ENCODE measurements around the gene PIGM.

Gene PIGM

DNA sequence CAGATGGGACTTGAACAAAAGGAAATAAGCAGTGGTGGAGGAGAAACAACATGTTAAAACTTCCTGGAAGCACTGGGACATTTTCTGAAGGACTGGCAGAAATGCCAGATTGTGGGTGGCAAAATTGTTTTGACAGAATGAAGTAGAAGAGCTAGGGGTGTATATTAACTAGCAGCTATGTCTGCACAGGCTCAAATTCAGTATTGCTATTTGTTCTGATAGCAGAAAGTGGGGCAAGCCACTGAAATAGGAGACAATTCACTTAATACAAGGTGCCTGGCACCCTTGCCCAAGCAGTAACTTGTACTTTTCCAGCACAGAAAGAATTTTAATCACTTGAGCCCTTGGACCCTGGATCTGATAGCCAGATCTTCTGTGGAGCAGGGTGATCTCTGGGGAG is 11.8 kb upstream of the PIGM start:
- CTCF ChIA-PET: no interaction called here
- no peak for DNase-seq (ENCODE audit: extremely low spot score)
- TF ChIP-seq ZNF384 (IDR thresholded peaks at IDR 0.05) (no peak), L3MBTL2 (conservative IDR thresholded peaks at IDR 0.05) (no peak), ELF4 (IDR thresholded peaks at IDR 0.05) (no peak), TARDBP (IDR thresholded peaks at IDR 0.05) (no peak), FOXK2 (IDR thresholded peaks at IDR 0.05) (no peak), NFRKB (IDR thresholded peaks at IDR 0.05) (no peak), FOXM1 (IDR thresholded peaks at IDR 0.05; ENCODE audit: borderline replicate concordance) (no peak), SP1 (IDR thresholded peaks at IDR 0.05) (no peak), CTBP1 (IDR thresholded peaks at IDR 0.05; ENCODE audit: borderline replicate concordance) (no peak), LEF1 (IDR thresholded peaks at IDR 0.05; ENCODE audit: borderline replicate concordance) (no peak), ARNT (IDR thresholded peaks at IDR 0.05) (no peak), FOXA1 (IDR thresholded peaks at IDR 0.05) (no peak), HDGF (IDR thresholded peaks at IDR 0.05; ENCODE audit: borderline replicate concordance) (no peak), BHLHE40 (IDR thresholded peaks at IDR 0.05; ENCODE audit: borderline replicate concordance) (no peak)
- TF ChIP-seq, protein P1, sequence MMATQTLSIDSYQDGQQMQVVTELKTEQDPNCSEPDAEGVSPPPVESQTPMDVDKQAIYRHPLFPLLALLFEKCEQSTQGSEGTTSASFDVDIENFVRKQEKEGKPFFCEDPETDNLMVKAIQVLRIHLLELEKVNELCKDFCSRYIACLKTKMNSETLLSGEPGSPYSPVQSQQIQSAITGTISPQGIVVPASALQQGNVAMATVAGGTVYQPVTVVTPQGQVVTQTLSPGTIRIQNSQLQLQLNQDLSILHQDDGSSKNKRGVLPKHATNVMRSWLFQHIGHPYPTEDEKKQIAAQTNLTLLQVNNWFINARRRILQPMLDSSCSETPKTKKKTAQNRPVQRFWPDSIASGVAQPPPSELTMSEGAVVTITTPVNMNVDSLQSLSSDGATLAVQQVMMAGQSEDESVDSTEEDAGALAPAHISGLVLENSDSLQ (IDR thresholded peaks at IDR 0.05): no peak
- POLR2A ChIA-PET: interaction anchor here (0.9 kb wide), 1 partner anchor 12 kb away, joined by 3 read pairs; the partner anchor contains the start of gene PIGM

DNA sequence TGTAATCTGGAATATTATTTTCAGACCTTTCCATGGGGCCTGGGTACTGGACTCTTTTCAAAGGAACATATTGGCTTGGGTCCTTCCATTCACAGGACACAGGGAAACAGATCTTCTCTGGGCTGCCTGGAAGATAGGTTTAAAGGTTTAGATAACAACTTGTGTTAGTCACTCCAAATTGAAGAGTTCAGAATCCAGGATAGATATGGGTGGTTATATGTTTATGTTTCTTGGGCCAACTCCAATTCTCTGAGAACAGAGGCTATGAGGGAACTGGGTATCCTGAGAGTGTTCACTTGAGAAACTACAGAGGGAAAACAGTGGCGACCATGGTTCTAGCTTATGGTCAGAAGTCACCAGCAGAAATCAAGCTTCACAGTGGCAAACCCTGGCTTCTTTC is 8.7 kb upstream of the PIGM start:
- ChIA-PET CTCF (no interaction called here), POLR2A (no interaction called here)
- no peak for DNase-seq (ENCODE audit: extremely low spot score)
- no peak for TF ChIP-seq ELF4 (IDR thresholded peaks at IDR 0.05)
- no peak for TF ChIP-seq ZNF384 (IDR thresholded peaks at IDR 0.05)
- no peak for TF ChIP-seq HDGF (IDR thresholded peaks at IDR 0.05; ENCODE audit: borderline replicate concordance)
- TF ChIP-seq BHLHE40 (IDR thresholded peaks at IDR 0.05; ENCODE audit: borderline replicate concordance): no peak
- TF ChIP-seq FOXK2 (IDR thresholded peaks at IDR 0.05): no peak
- TF ChIP-seq SUZ12 (IDR thresholded peaks at IDR 0.05): no peak
- no peak for TF ChIP-seq ARNT (IDR thresholded peaks at IDR 0.05)
- no peak for TF ChIP-seq SP1 (IDR thresholded peaks at IDR 0.05)
- TF ChIP-seq FOXM1 (IDR thresholded peaks at IDR 0.05; ENCODE audit: borderline replicate concordance): no peak
- TF ChIP-seq FOXA1 (IDR thresholded peaks at IDR 0.05): no peak
- no peak for TF ChIP-seq TARDBP (IDR thresholded peaks at IDR 0.05)
- no peak for TF ChIP-seq L3MBTL2 (conservative IDR thresholded peaks at IDR 0.05)
- TF ChIP-seq LEF1 (IDR thresholded peaks at IDR 0.05; ENCODE audit: borderline replicate concordance): no peak
- no peak for TF ChIP-seq NFRKB (IDR thresholded peaks at IDR 0.05)

GRCh38 chr1:160032165-160032820 is 503 bp upstream of the PIGM start:
- POLR2A ChIA-PET: interaction anchor here (0.9 to 1.3 kb wide), 3 partner anchors 11 to 49 kb away, joined by 3 to 5 read pairs (median 3); partner anchors contain the start of gene KCNJ9
- CTCF ChIA-PET: interaction anchor here (0.6 to 2.6 kb wide), 3 partner anchors 10 to 46 kb away, joined by 3 to 13 read pairs (median 3); no protein-coding TSS in a partner anchor

GRCh38 chr1:160030657-160031364 is 979 bp downstream of the PIGM start:
- DNase-seq (ENCODE audit: extremely low spot score): peak; percentile 50
- no peak for TF ChIP-seq ARNT (IDR thresholded peaks at IDR 0.05)
- ChIA-PET CTCF (interaction anchor here (0.6 to 2.2 kb wide), 5 partner anchors 16 to 201 kb away, joined by 3 to 10 read pairs (median 4); no protein-coding TSS in a partner anchor), POLR2A (interaction anchor here (1.0 to 1.3 kb wide), 5 partner anchors 8 to 232 kb away, joined by 3 to 5 read pairs (median 3); partner anchors contain the start of gene DCAF8)

More at GRCh38 chr1:160032165-160032820, 503 bp upstream of the PIGM start:
- TF ChIP-seq NFRKB (IDR thresholded peaks at IDR 0.05): no peak
- TF ChIP-seq L3MBTL2 (conservative IDR thresholded peaks at IDR 0.05): no peak
- TF ChIP-seq FOXM1 (IDR thresholded peaks at IDR 0.05; ENCODE audit: borderline replicate concordance): no peak
- no peak for TF ChIP-seq TARDBP (IDR thresholded peaks at IDR 0.05)
- no peak for TF ChIP-seq FOXK2 (IDR thresholded peaks at IDR 0.05)
- no peak for TF ChIP-seq BHLHE40 (IDR thresholded peaks at IDR 0.05; ENCODE audit: borderline replicate concordance)
- TF ChIP-seq ZNF384 (IDR thresholded peaks at IDR 0.05): no peak
- TF ChIP-seq LEF1 (IDR thresholded peaks at IDR 0.05; ENCODE audit: borderline replicate concordance): no peak
- TF ChIP-seq SUZ12 (IDR thresholded peaks at IDR 0.05): no peak
- TF ChIP-seq ARNT (IDR thresholded peaks at IDR 0.05): no peak
- no peak for TF ChIP-seq HDGF (IDR thresholded peaks at IDR 0.05; ENCODE audit: borderline replicate concordance)
- TF ChIP-seq ELF4 (IDR thresholded peaks at IDR 0.05): no peak
- no peak for TF ChIP-seq CTBP1 (IDR thresholded peaks at IDR 0.05; ENCODE audit: borderline replicate concordance)
- TF ChIP-seq, protein P1 (IDR thresholded peaks at IDR 0.05): no peak
- no peak for TF ChIP-seq FOXA1 (IDR thresholded peaks at IDR 0.05)
- TF ChIP-seq SP1 (IDR thresholded peaks at IDR 0.05): no peak
- DNase-seq (ENCODE audit: extremely low spot score): peak; percentile 38

- POLR2A ChIA-PET: no interaction called here
- CTCF ChIA-PET: interaction anchor here (1.0 kb wide), 1 partner anchor 21 kb away, joined by 3 read pairs; no protein-coding TSS in a partner anchor
- no peak for TF ChIP-seq BHLHE40 (IDR thresholded peaks at IDR 0.05; ENCODE audit: borderline replicate concordance)
- TF ChIP-seq NFRKB (IDR thresholded peaks at IDR 0.05): no peak
- DNase-seq (ENCODE audit: extremely low spot score): no peak
Measured at GRCh38 chr1:160028426-160028825, 3.4 kb downstream of the PIGM start.

DNA sequence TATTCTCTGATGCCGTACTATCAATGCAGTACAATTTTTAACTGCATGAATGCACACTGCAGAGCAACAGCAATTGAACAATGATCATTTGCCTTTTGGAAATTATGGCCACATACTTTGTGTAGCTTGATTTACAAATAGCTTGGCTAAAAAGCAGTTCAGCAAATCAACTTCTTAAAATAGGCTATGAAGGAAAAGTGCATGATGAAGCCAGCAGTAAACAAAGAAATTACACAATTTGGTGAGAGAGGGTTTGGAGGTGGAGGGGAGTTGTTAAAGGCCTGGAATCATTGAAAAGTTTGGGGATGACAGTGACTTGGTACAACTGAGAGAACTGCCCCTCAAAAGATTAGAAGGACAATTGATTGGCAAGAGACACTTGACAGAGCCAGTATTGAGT is 6.5 kb downstream of the PIGM start:
- no peak for DNase-seq (ENCODE audit: extremely low spot score)
- CTCF ChIA-PET: interaction anchor here (1.4 kb wide), 2 partner anchors 18 to 53 kb away, joined by 3 to 4 read pairs; no protein-coding TSS in a partner anchor
- TF ChIP-seq BHLHE40 (IDR thresholded peaks at IDR 0.05; ENCODE audit: borderline replicate concordance) (no peak), L3MBTL2 (conservative IDR thresholded peaks at IDR 0.05) (no peak), NFRKB (IDR thresholded peaks at IDR 0.05) (no peak), SP1 (IDR thresholded peaks at IDR 0.05) (no peak), ZNF384 (IDR thresholded peaks at IDR 0.05) (no peak), LEF1 (IDR thresholded peaks at IDR 0.05; ENCODE audit: borderline replicate concordance) (no peak), HDGF (IDR thresholded peaks at IDR 0.05; ENCODE audit: borderline replicate concordance) (no peak), TARDBP (IDR thresholded peaks at IDR 0.05) (no peak), FOXM1 (IDR thresholded peaks at IDR 0.05; ENCODE audit: borderline replicate concordance) (no peak), FOXK2 (IDR thresholded peaks at IDR 0.05) (no peak), ARNT (IDR thresholded peaks at IDR 0.05) (no peak), FOXA1 (IDR thresholded peaks at IDR 0.05) (no peak), ELF4 (IDR thresholded peaks at IDR 0.05) (no peak), CTBP1 (IDR thresholded peaks at IDR 0.05; ENCODE audit: borderline replicate concordance) (no peak), SUZ12 (IDR thresholded peaks at IDR 0.05) (no peak)
- TF ChIP-seq, protein P1 (IDR thresholded peaks at IDR 0.05): no peak
- POLR2A ChIA-PET: no interaction called here
